CD4-positive, alpha-beta T cell treated with Interleukin-17A for 1 hour (primary cell): ENCODE data around the gene UGP2.
"Not testable (repeated sequence)": the region's sequence is repeated elsewhere in the genome, so short reads cannot be mapped to it uniquely, and the experiment has no call there.

Source experiments
- DNase-seq: peaks from one replicate; pipeline ENCODE4 v3.0.0-alpha.2; 2020

Gene UGP2

DNA sequence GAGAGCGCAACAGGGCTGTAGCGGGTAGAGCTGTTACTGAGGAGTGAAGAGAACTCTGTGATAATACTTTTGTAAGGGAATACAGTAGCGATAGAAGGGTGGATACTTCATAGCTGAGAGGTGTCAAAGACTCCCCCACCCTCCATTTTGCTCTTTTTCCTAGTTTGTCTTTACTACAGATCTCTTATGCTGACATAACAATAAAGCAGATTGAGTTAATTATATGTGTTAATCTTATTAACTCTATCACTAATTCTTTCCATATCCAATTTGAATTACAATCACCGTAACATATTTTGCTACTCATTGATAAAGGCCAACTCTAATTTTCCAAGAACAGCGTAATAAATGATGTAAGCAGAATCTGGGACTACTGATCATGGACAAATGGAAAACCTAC, 57.1 kb downstream of the UGP2 start:
- no peak for DNase-seq

DNA sequence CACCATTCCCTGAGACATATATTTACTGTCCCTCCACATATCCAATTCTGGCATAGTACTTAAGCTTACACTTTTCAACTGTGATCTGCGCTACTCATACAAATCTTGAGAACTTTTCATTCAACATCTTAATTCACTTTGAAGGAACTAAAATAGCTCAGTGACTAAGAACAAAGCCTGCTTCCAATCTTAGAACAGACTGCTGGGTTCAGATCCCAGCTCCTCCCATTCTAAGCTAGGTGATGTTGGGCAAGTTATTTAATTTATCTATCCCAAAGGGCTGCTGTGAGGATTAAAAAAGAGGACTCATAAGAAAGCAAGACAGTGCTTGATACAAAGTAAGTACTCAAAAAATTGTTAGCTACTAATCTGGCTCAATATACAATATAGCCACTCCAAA, 57.9 kb downstream of the UGP2 start:
- no peak for DNase-seq

DNA sequence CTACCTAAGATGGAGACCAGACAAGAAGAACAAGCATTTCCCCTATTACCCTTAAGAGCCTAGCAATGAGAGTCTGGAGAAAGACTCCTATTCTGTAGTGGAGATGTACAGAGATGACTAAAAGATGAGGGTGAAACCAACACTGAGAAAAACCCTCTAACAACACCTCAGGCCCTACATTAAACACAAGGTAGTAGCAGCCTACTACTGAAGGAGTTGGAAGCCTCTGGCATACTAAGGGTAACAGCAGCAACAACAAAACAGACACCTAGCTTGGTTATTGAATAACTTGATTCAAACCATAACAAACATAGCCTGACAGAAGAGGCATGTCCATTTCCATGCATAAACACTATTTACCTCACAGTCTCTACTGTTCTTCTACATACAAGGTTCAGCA, 60.5 kb downstream of the UGP2 start:
- DNase-seq, result no peak

DNA sequence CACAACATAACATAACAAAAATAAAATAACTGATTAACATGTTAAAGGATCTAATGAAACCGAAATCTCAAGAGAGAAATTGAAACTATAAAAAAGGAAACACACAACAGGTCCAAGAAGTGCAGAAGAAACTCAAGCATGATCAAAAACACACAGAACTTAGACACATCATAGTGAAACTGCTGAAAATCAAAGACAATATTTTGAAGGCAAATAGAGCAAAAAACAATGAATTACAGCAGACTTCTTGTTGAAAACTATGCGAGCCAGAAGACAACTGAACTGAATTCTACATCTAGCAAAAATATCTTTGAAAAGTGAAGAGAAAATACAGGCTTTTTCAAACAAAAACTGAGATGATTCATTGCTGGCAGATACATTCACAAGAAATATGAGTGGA, 61.3 kb downstream of the UGP2 start:
- DNase-seq, result no peak

DNA sequence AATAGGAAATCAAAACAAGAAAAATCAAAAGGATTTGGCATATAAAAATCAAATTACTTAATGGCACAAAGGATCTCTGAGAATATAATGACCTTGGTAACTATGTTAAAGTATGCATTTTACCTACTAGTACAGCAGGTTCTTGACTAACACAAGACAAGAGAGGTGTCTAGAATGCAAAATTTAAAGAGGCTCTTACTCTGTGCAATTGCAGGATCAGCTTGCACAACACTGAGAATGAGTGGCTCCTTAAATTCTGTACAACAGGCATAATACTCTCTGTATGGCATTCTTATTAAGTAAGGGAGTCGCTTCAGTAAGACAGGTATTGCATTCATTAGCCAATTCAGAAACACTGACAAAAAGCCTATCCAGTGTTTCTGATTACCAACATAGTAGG, 72.6 kb downstream of the UGP2 start:
- DNase-seq, result no peak

DNA sequence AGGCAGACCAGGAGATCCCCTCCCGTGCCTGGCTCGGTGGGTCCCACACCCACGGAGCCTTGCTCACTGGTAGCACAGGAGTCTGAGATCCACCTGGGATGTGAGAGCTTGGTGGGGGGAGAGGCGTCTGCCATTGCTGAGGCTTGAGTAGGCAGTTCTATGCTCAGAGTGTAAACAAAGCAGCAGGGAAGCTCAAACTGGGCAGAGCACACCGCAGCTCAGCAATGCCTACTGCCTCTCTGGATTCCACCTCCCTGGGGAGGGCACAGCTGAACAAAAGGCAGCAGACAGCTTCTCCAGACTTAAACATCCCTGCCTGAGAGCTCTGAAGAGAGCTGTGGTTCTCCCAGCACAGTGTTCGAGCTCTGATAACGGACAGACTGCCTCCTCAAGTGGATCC, 85.1 kb downstream of the UGP2 start:
- DNase-seq, result no peak

DNA sequence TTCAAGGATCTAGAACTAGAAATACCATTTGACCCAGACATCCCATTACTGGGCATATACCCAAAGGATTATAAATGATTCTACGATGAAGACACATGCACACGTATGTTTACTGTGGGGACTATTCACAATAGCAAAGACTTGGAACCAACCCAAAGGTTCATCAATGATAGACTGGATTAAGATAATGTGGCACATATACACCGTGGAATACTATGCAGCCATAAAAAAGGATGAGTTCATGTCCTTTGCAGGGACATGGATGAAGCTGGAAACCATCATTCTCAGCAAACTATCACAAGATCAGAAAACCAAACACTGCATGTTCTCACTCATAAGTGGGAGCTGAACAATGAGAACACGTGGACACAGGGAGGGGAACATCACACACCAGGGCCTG, 90.4 kb downstream of the UGP2 start:
- not testable (repeated sequence) for DNase-seq
